Measurements from ENCODE around the gene COX14. TPM values are rescaled to one million over a fixed set of nuclear protein-coding genes. Genes with fewer than 3 reads are reported as not detected.
"Not testable (repeated sequence)": the region's sequence is repeated elsewhere in the genome, so short reads cannot be mapped to it uniquely, and the experiment has no call there.

COX14 gene
- total RNA-seq, 4 donors from 2014 or later: 67.3 to 125 (median 88.1) TPM

DNA sequence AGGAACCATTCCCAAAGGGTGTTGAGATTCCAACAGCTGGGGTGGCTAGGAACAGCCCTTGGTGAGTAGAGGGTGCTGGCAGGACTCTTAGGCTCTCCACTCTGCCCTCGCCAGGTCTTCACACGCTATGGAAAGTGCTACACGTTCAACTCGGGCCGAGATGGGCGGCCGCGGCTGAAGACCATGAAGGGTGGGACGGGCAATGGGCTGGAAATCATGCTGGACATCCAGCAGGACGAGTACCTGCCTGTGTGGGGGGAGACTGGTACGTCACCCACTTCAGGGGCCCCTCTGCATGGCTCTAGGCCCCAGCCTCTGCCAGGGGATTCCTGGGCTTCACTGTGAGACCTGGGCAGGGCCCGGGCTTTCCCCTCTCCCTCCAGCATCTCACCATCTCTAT is 34.9 kb upstream of the COX14 start:
- no peak for TF ChIP-seq CTCF (IDR thresholded peaks at IDR 0.05)
- no peak for ATAC-seq (ENCODE audit: low FRiP score)
- no peak for DNase-seq (ENCODE audit: low spot score)

DNA sequence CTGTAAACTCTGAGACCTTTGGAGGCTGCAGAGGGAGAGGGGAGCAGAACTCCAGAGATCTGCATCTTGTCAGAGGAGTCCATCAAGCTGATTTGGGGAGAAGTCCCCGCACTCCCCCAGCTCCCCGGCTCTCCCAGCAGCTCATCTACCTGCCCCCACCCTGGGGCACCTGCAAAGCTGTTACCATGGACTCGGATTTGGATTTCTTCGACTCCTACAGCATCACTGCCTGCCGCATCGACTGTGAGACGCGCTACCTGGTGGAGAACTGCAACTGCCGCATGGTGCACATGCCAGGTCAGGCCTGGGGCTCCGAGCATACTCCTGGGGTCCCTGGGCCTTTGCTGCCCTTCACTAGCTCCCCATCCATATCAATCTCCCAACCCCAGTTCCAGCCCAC is 33.8 kb upstream of the COX14 start:
- no peak for TF ChIP-seq CTCF (IDR thresholded peaks at IDR 0.05)
- ATAC-seq (ENCODE audit: low FRiP score) (no peak), DNase-seq (ENCODE audit: low spot score) (no peak)

DNA sequence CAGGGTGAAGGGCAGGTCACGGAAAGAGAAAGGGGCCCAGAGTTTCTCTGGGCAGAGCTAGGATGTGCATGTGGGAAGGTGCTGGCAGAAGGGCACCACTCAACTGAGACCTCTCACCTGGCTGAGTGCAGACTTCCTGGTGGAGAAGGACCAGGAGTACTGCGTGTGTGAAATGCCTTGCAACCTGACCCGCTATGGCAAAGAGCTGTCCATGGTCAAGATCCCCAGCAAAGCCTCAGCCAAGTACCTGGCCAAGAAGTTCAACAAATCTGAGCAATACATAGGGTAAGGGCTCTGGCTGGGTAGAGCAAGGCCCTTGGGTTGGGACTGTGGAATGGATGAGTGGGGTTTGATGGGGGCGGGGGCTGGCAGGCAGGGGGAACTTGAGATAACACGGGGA is 32.3 kb upstream of the COX14 start:
- ATAC-seq (ENCODE audit: low FRiP score) (no peak), DNase-seq (ENCODE audit: low spot score) (no peak)
- TF ChIP-seq CTCF (IDR thresholded peaks at IDR 0.05): no peak

- no peak for TF ChIP-seq CTCF (IDR thresholded peaks at IDR 0.05)
- DNase-seq (ENCODE audit: low spot score): no peak
- no peak for ATAC-seq (ENCODE audit: low FRiP score)
Measured at GRCh38 chr12:50081096-50081808, 30.8 kb upstream of the COX14 start.

GRCh38 chr12:50082644-50083043 is 29.4 kb upstream of the COX14 start:
- ATAC-seq (ENCODE audit: low FRiP score): no peak
- no peak for TF ChIP-seq CTCF (IDR thresholded peaks at IDR 0.05)
- DNase-seq (ENCODE audit: low spot score): no peak

DNA sequence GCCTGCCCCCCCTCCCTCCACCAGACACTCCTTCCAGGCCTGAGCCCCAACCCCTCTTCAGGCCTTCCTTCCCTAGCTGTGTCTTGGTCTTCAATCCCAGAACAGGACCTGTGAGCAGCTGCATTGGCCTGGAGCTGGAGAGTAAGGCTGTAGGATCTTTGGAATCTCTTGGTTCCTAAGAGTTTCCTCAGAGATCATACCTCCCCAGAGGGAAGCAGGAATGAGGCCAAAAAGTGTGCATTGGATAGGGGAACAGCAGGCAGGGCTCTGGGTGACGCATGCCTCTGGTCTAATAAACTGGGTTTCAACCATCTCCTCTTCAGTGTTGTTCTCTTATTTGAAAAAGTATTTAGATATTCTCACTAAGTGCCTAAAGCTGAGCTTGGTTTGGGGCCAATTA is 28.7 kb upstream of the COX14 start:
- TF ChIP-seq CTCF (IDR thresholded peaks at IDR 0.05): no peak
- ATAC-seq (ENCODE audit: low FRiP score): no peak
- DNase-seq (ENCODE audit: low spot score): no peak

DNA sequence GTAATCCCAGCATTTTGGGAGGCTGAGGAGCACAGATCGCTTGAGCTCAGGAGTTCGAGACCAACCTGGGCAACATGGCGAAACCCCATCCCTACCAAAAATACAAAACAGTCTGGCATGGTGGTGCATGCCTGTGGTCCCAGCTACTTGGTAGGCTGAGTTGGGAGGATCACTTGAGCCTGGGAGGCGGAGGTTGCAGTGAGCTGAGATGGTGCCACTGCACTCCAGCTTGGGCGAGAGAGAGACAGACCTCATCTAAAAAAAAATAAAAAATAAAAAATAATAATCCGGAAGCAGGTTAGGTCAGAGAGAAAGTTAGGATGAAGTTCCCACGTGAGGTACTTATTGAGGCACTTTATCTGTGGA is 27.6 kb upstream of the COX14 start:
- not testable (repeated sequence) for ATAC-seq (ENCODE audit: low FRiP score); DNase-seq (ENCODE audit: low spot score)

Data from omental fat pad (tissue), 4 donors.